ENCODE results near the gene LCN12.
A peak's percentile ranks its signal among the peaks of the same experiment; 100 is the strongest.

LCN12 gene

DNA sequence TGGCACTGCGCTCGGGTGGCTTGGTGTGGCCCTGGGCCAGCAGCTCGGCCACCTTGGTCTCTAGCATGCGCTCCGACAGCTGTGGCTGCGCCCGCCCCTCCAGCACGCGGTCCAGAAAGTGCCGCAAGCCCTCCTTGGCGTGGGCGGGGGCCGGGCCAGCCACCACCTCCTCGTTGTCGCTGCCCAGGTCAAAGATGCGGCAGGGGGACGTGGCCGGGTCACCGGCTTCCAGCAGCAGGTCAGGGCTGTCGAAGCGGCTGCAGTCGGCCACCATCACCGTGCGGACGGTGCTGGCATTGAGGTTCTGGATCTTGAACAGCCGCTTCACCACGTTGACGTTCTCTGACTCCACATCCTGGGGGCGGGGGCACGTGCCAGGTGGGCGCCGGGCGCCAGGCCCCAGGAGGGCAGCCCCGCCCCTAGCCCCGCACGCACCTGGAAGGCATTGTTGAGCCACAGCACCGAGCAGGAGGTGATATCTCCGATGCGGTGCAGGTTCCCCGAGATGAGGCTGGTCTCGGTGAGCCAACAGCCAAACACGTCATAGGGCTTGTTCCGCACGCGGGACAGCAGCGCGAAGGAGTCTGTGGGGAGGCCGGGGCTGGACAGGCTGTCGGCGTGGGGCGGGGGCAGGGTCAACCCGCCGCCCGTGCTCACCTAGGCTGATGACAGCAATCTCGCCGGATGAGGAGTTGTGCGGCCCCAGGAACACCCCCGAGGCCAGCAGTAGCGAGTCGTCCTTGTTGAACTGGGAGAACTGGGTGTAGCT, 9.8 kb upstream of the LCN12 start:
- no peak for DNase-seq (ENCODE audit: low read depth)
- H3K4me3 ChIP-seq (replicated peaks; ENCODE audit: low read depth, low read length) = no peak overlapping the region
- TF ChIP-seq, protein P1, sequence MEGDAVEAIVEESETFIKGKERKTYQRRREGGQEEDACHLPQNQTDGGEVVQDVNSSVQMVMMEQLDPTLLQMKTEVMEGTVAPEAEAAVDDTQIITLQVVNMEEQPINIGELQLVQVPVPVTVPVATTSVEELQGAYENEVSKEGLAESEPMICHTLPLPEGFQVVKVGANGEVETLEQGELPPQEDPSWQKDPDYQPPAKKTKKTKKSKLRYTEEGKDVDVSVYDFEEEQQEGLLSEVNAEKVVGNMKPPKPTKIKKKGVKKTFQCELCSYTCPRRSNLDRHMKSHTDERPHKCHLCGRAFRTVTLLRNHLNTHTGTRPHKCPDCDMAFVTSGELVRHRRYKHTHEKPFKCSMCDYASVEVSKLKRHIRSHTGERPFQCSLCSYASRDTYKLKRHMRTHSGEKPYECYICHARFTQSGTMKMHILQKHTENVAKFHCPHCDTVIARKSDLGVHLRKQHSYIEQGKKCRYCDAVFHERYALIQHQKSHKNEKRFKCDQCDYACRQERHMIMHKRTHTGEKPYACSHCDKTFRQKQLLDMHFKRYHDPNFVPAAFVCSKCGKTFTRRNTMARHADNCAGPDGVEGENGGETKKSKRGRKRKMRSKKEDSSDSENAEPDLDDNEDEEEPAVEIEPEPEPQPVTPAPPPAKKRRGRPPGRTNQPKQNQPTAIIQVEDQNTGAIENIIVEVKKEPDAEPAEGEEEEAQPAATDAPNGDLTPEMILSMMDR (IDR thresholded peaks at IDR 0.05; ENCODE audit: low read length, missing control alignments) = no peak

DNA sequence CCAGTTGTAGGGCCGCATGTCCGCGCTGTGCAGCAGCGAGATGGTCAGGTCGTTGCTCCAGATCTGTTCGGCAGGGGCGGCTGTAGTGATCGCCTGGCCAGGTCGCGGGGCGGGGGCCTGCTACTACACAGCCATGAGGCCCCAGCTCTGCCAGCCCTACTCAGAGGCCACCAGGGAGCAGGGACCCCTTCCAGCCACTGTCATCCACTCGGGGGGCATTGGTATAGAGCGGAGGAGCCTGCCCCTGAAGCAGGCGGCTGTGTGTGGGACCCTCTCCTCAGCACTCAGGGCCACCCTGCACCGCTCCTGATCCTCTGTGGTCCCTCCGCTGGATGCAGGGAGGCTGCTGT, 9.2 kb upstream of the LCN12 start:
- peak overlapping the region; percentile 75 for H3K4me3 ChIP-seq (replicated peaks; ENCODE audit: low read depth, low read length)
- no peak for DNase-seq (ENCODE audit: low read depth)
- TF ChIP-seq, protein P1 (IDR thresholded peaks at IDR 0.05; ENCODE audit: low read length, missing control alignments) = no peak

DNA sequence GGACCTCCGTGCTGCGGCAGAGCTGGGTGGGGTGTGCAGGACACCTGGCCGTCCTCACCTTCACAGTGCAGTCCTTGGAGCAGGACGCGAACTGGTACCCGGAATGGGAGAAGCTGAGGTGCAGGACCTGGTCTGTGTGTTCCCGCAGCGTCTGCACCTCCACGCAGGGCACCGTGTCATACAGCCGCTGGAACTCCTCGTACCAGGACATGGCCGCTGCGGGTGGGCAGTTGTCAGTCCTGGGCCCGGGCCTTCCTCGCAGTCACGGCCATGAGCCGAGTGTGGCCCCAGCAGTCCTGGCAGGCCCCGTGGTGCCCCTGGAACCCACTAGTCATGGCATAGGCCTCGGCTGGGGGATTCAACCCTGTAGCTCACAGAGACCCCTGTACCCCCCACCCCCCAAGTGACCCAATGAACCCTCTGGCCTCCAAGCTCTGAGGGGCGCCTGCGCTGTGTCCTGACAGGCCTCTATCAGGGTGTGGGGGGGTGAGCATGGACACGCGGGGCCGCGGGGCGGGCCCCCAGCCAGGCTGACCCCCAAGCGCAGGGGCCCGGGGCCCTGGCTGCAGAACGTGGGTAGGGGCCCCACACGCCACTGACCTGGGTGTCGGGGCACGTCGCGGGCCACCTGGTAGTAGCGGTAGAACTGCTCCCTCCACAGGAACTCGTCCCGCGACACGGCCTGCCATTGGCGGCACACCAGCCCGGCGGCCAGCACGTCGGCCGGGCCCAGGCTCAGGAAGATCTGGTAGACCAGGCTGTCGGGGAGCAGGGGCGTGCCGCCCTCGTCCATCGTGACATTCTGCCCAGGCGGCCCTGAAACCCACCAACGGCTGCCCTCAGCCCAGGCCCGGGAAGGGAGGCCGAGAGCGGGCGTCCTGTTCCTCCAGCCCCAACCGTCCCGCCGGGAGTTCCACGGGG, 8.5 kb upstream of the LCN12 start:
- DNase-seq (ENCODE audit: low read depth) = peak; percentile 22
- peak overlapping the region; percentile 75 for H3K4me3 ChIP-seq (replicated peaks; ENCODE audit: low read depth, low read length)
- TF ChIP-seq, protein P1 (IDR thresholded peaks at IDR 0.05; ENCODE audit: low read length, missing control alignments) = no peak

DNA sequence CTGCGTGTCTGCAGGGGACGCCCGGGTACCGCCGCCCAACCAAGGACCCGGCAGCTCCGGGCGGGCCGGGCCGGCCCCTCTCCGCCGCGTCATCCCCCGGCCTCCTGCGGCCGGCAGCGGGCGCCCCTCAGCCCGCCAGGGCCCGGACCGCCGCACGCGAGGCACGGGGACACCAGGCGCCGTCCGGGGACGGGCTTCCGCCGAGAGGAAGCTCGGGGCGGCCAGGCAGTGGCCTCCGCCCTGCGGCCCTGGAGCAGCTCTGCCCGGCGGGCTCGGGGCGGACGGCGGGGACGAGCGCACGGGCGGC, 7.9 kb upstream of the LCN12 start:
- H3K4me3 ChIP-seq (replicated peaks; ENCODE audit: low read depth, low read length) = peak overlapping the region; percentile 75
- peak; percentile 60 for DNase-seq (ENCODE audit: low read depth)
- TF ChIP-seq, protein P1 (IDR thresholded peaks at IDR 0.05; ENCODE audit: low read length, missing control alignments) = no peak

DNA sequence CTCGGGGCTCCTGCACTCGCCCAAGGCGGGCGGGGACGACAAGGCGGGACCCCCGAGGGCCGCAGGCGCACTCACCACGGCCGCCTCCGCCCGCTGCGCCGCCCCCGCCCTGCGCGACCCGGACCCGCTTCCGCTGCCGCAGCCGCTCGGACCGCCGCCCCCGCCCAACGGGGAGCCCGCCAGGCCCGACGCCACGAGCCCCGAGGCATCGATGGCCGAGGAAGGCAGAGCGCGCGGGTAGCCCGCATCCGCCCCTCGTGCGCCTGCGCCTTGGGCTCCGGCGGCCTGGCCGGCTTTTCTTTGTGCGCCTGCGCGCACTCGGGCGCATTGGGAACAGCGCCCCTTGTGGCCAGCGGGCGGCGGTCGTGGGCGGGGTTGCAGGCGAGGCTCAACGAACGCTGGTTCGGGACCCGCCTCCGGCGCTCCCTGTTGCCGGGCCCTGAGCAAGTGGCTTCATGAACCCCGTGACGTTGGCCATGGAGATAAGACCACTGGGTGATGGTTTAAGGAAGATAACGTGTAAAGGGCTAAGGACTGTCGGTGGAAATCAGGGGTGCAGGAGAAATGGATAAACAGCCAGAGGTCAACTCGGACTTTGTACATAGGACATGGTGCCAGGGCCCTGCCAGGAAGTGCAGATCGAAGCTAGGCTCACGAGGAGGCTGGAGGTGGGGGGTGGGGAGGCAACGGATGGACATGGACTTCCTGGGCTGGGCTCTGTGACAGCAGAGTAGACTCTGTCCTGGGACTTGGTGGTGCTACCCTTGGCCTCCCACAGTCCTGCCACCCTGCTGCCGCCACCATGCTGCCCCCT, 7.3 kb upstream of the LCN12 start, which contains the start of the genes C8G and FBXW5:
Gene C8G, plus strand, starts transcription at position 725 of the 814 bp plus-strand sequence. Its CDS starts 78 bp downstream, at position 803.
Gene FBXW5, minus strand, starts transcription at position 220 of the 814 bp plus-strand sequence. CDS start 655 bp downstream, outside the sequence.
- TF ChIP-seq, protein P1 (IDR thresholded peaks at IDR 0.05; ENCODE audit: low read length, missing control alignments) = peak; percentile 56
- DNase-seq (ENCODE audit: low read depth) = peak; percentile 93
- peak within 1 kb of the TSS; percentile 75 for H3K4me3 ChIP-seq (replicated peaks; ENCODE audit: low read depth, low read length)

DNA sequence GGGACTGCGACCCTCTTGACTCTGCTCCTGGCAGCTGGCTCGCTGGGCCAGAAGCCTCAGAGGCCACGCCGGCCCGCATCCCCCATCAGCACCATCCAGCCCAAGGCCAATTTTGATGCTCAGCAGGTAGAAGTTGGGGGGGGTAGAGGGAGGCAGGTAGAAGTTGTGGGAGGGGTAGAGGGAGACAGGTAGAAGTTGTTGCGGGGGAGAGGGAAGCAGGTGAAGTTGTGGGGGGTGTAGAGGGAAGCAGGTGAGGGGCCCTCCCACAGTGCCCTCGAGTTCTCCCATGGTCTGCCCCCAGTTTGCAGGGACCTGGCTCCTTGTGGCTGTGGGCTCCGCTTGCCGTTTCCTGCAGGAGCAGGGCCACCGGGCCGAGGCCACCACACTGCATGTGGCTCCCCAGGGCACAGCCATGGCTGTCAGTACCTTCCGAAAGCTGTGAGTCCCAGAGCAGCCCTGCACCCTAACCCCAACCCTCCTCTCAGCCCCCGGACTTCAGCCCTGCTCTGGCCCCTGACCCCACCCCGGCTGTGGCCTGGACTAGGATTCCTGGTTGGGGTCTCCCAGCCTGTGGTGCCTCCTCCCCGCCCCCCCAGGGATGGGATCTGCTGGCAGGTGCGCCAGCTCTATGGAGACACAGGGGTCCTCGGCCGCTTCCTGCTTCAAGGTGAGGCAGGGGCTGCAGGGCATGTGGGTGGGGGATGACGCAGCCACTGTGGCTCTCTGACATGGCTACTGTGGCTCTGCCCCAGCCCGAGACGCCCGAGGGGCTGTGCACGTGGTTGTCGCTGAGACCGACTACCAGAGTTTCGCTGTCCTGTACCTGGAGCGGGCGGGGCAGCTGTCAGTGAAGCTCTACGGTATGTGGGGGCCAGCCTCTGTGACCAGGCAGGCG, 6.5 kb upstream of the LCN12 start:
- TF ChIP-seq, protein P1 (IDR thresholded peaks at IDR 0.05; ENCODE audit: low read length, missing control alignments) = no peak
- no peak overlapping the region for H3K4me3 ChIP-seq (replicated peaks; ENCODE audit: low read depth, low read length)
- no peak for DNase-seq (ENCODE audit: low read depth)
